ENCODE measurements around the gene BZW2. TPM values are rescaled to one million over a fixed set of nuclear protein-coding genes. Genes with fewer than 3 reads are reported as not detected.

BZW2 gene
- total RNA-seq, 1 experiment from 2014 or later: 80.9 TPM

DNA sequence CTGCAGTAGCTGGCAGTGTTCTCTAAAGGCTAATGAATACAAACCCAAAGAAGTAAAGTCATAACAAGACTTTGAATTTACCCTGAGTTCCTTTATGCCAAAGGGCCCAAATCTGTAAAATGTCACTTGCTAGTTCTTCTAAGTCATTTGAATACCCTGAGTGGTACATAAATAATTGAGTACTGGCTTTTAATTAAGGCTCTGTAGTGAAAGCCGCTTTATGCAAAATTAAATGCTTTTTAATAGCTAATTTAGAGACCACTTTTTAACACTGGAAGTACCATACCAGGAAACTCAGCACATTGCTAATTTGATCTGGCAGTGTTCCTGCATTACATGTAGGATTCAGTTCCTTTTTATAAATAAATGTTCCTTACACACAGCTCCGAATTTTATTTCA is 83.6 kb downstream of the BZW2 start:
- Histone ChIP-seq H3K27ac (ENCODE audit: low read length) (no peak overlapping the region), H3K36me3 (ENCODE audit: control insufficient read depth, insufficient read depth, low read length) (no peaks in the 10 kb centered on the region), H3K9me3 (ENCODE audit: control insufficient read depth, insufficient read depth, low read depth, low read length) (no peaks in the 10 kb centered on the region), H3K4me3 (ENCODE audit: low read depth in 2 of 2, low read length in 2 of 2) (no peak overlapping the region), H3K4me1 (ENCODE audit: control insufficient read depth, insufficient read depth, low read length) (no peaks in the 10 kb centered on the region), H3K27me3 (ENCODE audit: control insufficient read depth, insufficient read depth, low read length) (no peaks in the 10 kb centered on the region)
- DNase-seq (ENCODE audit: low read depth, low spot score) (no peak), ATAC-seq (no peak)
- ChIA-PET CTCF (no interaction called here), POLR2A (interaction anchor here (0.7 kb wide), 1 partner anchor 23 kb away, joined by 7 read pairs; no protein-coding TSS in a partner anchor)
- intact Hi-C loops (cut with micrococcal nuclease; ENCODE audit: unreplicated experiment): no loop called here
- BruUV-seq (replicated peaks): no TSS peak
- in situ Hi-C loops (cut with HindIII; ENCODE audit: low pct_unique_long_range_greater_than_20kb, low sequenced_read_pairs): no loop called here
- TF ChIP-seq POLR2AphosphoS5 (IDR thresholded peaks at IDR 0.05; ENCODE audit: low read depth, low read length) (no peak), TCF7L2 (IDR thresholded peaks at IDR 0.05; ENCODE audit: low read depth, low read length) (no peak), SIN3A (IDR thresholded peaks at IDR 0.05; ENCODE audit: borderline replicate concordance, insufficient read depth, low read depth, low read length) (no peak)
- TF ChIP-seq, protein P1, sequence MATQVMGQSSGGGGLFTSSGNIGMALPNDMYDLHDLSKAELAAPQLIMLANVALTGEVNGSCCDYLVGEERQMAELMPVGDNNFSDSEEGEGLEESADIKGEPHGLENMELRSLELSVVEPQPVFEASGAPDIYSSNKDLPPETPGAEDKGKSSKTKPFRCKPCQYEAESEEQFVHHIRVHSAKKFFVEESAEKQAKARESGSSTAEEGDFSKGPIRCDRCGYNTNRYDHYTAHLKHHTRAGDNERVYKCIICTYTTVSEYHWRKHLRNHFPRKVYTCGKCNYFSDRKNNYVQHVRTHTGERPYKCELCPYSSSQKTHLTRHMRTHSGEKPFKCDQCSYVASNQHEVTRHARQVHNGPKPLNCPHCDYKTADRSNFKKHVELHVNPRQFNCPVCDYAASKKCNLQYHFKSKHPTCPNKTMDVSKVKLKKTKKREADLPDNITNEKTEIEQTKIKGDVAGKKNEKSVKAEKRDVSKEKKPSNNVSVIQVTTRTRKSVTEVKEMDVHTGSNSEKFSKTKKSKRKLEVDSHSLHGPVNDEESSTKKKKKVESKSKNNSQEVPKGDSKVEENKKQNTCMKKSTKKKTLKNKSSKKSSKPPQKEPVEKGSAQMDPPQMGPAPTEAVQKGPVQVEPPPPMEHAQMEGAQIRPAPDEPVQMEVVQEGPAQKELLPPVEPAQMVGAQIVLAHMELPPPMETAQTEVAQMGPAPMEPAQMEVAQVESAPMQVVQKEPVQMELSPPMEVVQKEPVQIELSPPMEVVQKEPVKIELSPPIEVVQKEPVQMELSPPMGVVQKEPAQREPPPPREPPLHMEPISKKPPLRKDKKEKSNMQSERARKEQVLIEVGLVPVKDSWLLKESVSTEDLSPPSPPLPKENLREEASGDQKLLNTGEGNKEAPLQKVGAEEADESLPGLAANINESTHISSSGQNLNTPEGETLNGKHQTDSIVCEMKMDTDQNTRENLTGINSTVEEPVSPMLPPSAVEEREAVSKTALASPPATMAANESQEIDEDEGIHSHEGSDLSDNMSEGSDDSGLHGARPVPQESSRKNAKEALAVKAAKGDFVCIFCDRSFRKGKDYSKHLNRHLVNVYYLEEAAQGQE (IDR thresholded peaks at IDR 0.05; ENCODE audit: insufficient read depth in 1 of 2, low read depth in 2 of 2, low read length in 1 of 2): no peak
- TF ChIP-seq, protein P2, sequence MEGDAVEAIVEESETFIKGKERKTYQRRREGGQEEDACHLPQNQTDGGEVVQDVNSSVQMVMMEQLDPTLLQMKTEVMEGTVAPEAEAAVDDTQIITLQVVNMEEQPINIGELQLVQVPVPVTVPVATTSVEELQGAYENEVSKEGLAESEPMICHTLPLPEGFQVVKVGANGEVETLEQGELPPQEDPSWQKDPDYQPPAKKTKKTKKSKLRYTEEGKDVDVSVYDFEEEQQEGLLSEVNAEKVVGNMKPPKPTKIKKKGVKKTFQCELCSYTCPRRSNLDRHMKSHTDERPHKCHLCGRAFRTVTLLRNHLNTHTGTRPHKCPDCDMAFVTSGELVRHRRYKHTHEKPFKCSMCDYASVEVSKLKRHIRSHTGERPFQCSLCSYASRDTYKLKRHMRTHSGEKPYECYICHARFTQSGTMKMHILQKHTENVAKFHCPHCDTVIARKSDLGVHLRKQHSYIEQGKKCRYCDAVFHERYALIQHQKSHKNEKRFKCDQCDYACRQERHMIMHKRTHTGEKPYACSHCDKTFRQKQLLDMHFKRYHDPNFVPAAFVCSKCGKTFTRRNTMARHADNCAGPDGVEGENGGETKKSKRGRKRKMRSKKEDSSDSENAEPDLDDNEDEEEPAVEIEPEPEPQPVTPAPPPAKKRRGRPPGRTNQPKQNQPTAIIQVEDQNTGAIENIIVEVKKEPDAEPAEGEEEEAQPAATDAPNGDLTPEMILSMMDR (IDR thresholded peaks at IDR 0.05): no peak

DNA sequence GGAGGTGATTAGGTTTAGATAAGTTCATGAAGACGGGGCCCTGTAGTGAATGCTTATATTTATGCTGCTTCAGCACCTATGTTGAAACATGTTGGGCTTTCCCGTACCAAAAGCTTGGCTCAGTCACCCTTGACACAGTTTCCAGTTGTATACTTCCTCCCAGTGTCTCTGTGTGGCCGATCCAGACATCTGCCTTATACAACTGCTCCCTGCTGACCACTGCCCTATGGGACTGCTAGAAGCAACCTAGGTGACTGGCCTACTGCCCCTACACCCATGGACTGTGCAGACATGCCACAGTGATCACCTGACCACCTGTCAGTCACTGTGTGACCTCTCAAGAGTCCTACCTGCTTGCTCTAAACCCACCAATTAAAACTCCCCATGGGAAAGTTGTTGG is 85.0 kb downstream of the BZW2 start:
- TF ChIP-seq POLR2AphosphoS5 (IDR thresholded peaks at IDR 0.05; ENCODE audit: low read depth, low read length) (no peak), TCF7L2 (IDR thresholded peaks at IDR 0.05; ENCODE audit: low read depth, low read length) (no peak), SIN3A (IDR thresholded peaks at IDR 0.05; ENCODE audit: borderline replicate concordance, insufficient read depth, low read depth, low read length) (no peak)
- TF ChIP-seq, protein P1 (IDR thresholded peaks at IDR 0.05; ENCODE audit: insufficient read depth in 1 of 2, low read depth in 2 of 2, low read length in 1 of 2): no peak
- TF ChIP-seq, protein P2 (IDR thresholded peaks at IDR 0.05): no peak
- Histone ChIP-seq H3K4me1 (ENCODE audit: control insufficient read depth, insufficient read depth, low read length) (no peaks in the 10 kb centered on the region), H3K27me3 (ENCODE audit: control insufficient read depth, insufficient read depth, low read length) (no peaks in the 10 kb centered on the region), H3K36me3 (ENCODE audit: control insufficient read depth, insufficient read depth, low read length) (no peaks in the 10 kb centered on the region), H3K9me3 (ENCODE audit: control insufficient read depth, insufficient read depth, low read depth, low read length) (no peaks in the 10 kb centered on the region), H3K4me3 (ENCODE audit: low read depth in 2 of 2, low read length in 2 of 2) (no peak overlapping the region), H3K27ac (ENCODE audit: low read length) (no peak overlapping the region)
- ChIA-PET CTCF (no interaction called here), POLR2A (no interaction called here)
- DNase-seq (ENCODE audit: low read depth, low spot score): no peak
- intact Hi-C loops (cut with micrococcal nuclease; ENCODE audit: unreplicated experiment): no loop called here
- in situ Hi-C loops (cut with HindIII; ENCODE audit: low pct_unique_long_range_greater_than_20kb, low sequenced_read_pairs): no loop called here
- no peak; the same call in 1 of the 2 replicates for ATAC-seq
- no TSS peak for BruUV-seq (replicated peaks)

Data from Panc1 (cell line).